GM18498 (cell line): ENCODE results near the gene SLC35F6.
"Not testable (repeated sequence)": the region's sequence is repeated elsewhere in the genome, so short reads cannot be mapped to it uniquely, and the experiment has no call there.

Experiments
- ATAC-seq: cut with Tn5 transposase; IDR thresholded peaks from one replicate; pipeline ENCODE4 v1.9.1; 2021; ENCODE audit warnings: mild to moderate bottlenecking, moderate library complexity; ENCODE audit not compliant: unreplicated experiment

The SLC35F6 gene

DNA sequence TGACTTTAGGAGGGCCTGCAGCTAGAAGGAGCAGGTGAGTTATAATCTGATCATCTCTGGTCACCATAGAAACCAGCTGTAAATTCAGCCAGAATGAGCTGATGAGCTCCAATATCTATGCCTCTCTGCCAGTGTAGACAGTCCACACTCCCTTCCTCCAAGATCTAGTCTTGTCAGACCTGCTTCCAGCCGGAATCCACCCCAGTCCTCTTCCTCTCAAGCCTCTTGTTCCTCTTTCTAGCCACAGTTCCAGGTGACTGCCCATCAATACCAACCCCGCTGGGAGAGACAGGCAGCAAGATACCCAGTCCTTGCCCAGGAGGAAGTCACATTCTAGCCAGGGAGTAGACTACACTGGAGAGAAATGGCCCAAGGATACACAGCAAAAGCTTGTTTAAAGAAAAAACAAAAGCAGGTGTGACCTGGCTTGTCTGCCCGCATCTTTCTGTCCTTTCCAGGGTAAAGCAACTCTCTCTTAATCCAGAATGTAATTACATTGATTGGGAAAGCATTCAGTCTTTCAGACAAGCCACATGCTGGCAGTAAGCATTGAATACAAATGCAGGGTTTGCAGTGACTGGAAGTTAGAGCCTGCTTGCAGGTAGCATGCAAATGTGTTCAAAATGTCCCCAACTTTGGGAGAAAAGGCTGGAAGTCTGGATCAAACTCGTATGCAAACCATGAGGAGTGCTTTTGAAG lies 9.0 kb upstream of the SLC35F6 start:
- no peak for ATAC-seq

DNA sequence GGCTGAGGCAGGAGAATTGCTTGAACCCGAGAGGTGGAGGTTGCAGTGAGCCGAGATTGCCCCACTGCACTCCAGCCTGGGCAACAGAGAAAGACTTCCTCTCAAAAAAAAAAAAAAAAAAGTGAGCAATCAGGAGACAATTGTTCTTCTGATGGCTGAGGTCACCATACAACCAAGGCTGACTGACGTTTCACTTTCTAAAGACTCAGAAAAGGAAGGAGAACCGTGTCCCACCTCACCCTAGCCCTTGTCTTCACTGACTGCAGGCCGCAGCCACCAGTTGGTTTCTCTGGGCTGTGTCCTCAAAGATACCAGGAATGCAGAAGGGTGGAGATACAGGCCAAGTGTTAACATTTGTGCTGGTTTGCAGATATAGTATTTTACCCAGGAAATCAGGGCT lies 7.7 kb upstream of the SLC35F6 start:
- ATAC-seq = no peak

DNA sequence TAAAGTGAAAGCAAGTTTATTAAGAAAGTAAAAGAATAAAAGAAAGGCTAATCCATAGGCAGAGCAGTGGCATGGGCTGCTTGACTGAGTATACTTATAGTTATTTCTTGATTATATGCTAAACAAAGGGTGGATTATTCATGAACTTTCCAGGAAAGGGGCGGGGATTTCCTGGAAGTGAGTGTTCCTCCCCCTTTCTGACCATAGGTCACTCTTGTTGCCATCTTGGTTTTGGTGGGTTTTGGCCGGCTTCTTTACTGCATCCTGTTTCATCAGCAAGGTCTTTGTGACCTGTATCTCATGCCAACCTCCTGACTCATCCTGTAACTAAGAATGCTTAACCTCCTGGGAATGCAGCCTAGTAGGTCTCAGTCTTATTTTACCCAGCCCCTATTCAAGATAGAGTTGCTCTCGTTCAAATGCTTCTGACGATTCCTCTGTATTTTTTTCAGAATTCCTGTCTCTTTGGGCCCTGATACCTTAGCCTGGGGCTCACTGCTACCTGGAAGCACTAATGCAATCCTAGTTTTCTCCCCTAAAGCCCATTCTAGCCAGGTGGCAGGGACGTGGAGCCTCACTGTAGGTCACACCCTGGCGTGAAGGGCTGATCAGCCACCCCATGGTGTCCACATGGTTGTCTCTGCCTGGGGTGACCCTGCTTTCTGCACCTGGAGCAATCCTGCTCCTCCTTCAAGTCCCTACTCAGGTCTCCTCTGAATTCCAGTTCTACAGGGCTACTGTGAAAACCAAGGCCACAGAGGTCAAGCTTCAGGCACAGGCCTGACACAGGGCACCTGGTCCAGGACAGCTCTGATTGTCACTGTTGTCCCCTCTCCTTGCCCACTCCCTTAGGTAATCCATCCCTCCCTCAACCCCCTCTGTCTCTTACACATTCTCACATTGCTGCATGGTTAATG lies 6.0 kb upstream of the SLC35F6 start:
- no peak for ATAC-seq

DNA sequence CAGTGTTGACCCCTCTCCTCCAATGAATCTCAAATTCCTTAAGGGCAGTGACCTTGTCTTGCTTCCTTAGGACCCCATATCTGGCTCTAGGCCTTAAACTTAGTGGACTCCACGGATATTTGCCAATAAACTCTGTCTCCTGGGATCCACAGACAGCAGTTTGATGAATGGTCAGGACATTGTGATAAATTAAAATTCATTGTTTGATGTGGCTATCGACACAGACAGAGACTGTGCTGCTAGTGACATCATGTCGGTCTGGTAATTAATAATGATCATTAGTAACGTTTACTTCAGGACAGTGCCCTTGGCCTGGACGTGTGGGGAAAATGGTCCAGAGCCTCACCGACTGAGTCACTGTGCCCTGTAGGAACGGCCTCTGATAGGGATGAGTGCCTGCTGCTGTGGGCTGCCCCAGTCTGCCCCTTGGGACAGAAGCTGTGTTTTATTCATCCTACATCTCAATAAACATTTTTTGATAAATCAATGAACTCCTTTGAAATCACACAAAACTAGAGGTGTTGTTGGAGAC lies 5.2 kb upstream of the SLC35F6 start:
- no peak for ATAC-seq

DNA sequence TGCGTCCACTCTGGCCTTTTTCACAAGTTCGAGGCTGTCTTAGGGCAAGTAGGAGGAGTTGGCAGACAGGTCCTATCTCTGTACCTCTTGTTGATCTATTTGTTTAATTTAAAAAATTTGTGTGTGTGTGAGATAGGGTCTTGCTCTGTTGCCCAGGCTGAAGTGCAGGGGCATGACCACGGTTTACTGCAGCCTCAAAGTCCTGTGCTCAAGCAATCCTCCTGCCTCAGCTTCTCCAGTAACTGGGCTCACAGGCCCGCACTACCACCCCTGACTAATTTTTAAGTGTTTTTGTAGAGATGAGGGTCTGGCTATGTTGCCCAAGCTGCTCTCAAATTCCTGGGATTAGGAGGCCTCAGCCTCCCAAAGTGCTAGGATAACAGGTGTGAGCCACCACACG lies 4.2 kb upstream of the SLC35F6 start:
- ATAC-seq = no peak

DNA sequence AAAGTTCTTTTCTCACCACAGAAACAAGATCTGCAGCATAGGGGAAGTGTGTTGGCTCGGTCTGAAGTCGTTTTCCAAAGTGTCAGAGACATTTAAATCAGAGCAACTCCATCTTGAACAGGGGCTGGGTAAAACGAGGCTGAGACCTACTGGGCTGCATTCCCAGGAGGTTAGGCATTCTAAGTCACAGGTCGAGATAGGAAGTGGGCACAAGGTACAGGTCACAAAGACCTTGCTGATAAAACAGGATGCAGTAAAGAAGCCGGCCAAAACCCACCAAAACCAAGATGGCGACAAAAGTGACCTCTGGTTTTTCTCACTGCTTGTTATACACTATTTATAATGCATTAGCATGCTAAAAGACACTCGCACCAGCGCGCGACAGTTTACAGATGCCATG lies 3.1 kb upstream of the SLC35F6 start:
- not testable (repeated sequence) for ATAC-seq

DNA sequence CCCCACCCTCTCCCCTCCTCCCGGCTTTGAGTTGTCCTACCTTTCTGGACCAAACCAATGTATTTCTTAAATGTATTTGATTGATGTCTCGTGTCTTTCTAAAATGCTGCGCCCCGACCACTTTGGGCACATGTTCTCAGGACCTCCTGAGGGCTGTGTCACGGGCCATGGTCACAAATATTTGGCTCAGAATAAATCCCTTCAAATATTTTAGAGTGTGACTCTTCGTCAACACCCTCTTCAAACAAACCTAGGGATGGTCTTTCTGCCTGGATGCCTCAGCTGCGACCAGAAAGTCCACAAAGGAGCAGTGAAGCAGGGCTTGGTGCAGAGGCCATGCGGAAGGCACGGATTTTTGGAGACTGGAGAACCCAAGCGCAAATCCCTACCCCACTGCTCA lies 1.1 kb upstream of the SLC35F6 start:
- ATAC-seq = no peak

DNA sequence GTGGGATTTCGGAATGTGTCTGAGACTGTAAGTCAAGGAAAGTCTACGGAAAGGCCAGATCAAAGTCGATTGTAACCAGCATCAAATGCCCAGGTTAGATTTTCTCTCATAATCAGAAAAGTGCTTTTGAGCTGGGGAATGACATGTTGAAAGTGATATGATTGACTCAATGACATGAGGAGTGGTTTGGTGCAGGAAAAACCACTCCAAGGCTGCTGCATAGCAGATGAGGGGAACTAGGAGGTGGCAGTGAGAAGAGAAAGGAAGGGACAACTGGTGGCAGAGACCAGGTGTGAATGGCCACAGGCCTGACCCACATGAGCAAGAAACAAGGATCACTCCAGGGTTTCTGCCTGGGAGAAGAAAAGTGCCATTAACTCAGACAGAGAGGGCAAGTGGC lies 822 bp downstream of the SLC35F6 start:
- no peak for ATAC-seq

DNA sequence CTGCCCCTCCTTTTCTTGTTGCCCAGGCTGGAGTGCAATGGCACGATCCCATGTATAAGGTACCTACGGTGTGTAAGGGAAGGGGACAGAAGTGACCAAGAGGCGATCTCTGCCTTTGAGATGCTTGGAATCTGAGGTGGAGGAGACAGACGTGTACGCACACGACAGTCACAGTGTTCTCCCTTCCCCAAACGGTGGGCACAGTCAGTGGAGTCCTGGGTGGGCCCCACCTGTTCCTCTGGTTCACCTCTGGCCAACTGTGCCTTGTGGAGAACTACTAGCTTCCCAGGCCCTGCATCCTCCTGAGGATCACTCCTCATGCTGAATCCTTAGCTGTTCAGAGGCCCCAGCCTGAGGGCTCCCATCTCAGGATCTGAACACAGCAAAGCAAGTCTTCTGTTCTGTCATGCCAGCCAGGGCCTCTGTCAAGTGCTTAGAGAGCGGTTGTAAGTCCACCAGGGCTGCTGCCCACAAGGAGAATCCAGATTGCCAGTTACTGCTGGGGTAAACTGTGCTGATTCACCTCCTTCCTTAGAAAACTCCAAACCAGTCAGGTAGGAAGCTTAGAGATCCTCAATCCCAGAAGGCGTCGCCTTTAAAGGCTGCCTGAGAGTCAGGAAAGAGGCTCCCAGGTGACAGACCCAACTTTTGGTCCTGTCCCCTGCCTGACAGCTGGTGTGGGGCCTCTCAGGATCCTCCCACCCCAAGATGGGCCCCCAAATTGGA lies 1.6 kb downstream of the SLC35F6 start:
- ATAC-seq = no peak

DNA sequence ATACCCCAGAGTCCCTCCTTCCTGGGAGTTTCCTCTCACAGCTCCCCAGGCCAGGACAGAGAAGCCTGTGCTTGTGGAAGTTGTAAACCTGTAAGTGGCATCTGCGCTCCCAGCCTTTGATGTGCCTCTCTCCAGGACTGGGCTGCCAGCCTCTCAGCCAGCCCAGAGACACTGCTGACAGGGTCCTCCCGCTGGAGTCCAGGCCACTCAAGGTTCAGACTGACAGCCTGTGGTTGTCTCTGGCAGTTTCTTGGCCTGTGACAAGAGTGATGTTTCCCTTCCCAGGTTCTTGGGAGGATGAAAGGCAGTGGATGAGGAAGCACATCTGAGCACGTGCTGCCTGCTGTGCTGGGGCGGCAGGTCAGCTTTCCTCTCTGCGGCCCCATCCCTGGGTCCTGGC lies 3.0 kb downstream of the SLC35F6 start:
- ATAC-seq = no peak

DNA sequence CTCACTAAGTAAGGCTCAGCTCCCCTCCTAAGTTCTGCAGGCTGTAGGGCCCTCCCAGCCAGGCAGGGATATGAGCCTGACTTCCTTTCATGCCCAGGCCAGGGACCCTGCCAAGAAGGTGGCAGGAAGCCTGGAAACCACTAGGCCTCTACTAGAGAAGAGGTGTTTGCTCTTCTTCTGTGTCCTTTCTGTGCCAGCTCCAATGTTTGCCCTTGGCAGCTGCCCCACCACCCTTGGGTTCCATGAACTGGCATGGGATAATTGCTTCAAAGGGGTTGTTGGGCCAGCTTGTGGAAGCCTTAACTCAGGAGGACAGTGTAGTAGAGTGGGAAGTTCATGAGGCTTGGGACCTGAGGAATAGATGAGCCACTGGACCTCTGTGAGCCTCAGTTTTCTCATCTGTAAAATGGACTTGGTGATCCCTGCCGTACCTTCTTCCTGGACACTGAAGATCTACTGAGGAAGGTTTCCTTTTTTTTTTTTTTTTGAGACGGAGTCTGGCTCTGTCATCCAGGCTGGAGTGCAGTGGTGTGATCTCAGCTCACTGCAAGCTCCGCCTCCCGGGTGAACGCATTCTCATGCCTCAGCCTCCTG lies 3.9 kb downstream of the SLC35F6 start:
- no peak for ATAC-seq

DNA sequence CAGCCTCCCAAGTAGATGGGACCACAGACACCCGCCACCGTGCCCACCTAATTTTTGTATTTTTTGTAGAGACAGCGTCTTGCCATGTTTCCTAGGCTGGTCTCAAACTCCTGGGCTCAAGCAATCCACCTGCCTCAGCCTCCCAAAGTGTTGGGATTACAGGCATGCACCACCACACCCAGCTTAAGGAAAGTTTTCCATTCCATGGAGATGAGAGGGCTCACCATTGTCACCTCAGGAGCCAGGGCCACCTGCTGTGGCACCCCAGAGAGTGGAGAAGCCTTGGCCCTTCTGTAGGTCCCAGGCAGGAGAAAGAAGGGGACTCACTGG lies 4.6 kb downstream of the SLC35F6 start:
- no peak for ATAC-seq

DNA sequence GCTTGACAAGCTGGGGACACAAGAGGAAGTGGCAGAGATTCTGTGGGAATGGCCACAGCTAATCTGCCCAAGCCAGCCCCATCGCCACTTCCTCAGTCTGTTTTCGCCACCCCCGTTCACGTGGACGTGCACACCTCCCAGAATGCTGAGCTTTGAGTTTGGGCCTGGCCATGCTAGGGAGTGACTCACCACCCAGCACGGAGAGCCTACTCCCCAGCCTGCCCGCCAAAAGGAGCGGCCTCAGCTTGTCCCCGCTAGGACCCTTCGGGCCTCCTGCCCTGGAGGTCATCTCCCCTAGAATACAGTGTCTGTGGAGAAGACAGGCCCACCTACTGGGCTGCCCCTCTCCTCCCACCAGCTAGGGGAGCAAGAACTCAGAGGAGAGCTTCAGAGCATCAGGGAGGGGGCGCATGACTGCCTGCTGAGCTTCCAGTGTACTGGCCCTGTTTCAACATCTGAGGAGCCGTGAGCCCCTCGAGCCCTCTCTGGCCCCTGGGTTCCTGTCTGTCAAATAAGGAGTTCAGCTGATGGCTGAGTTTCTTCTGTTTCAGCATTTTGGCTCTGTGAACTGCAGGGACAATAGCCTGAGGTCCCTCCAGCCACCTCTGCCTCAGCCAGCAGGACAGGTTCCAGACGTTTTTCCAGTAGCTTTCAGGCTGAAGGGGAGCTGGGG lies 5.1 kb downstream of the SLC35F6 start:
- no peak for ATAC-seq

DNA sequence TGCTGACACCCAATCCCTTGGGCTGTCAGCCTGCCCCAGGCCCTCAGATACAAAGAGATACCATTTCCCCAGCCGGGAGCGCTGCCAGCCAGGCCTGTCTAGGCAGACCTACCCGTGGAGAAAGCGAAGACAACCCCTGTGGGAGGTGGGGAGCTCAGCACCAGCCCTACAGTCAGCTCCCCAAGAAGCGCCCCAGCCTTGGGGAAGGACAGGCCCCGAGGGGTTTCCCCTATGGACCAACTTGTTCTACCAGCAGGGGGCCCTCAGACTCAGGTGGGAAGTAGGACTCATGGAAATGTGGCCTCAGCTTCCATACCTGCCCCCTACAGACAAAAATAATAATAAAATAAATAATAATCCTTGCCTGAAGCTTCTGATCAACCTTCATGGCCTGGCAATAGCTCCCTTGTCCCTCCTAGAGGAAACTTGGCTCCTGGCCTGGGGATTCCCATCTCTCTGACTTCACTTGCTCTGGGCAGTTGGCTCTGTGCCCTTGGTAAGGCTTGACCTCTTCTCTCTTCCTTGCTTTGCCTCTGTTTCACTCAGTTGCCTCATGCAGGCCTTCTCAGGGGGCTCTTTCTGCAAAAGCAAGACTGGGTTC lies 7.0 kb downstream of the SLC35F6 start:
- no peak for ATAC-seq

DNA sequence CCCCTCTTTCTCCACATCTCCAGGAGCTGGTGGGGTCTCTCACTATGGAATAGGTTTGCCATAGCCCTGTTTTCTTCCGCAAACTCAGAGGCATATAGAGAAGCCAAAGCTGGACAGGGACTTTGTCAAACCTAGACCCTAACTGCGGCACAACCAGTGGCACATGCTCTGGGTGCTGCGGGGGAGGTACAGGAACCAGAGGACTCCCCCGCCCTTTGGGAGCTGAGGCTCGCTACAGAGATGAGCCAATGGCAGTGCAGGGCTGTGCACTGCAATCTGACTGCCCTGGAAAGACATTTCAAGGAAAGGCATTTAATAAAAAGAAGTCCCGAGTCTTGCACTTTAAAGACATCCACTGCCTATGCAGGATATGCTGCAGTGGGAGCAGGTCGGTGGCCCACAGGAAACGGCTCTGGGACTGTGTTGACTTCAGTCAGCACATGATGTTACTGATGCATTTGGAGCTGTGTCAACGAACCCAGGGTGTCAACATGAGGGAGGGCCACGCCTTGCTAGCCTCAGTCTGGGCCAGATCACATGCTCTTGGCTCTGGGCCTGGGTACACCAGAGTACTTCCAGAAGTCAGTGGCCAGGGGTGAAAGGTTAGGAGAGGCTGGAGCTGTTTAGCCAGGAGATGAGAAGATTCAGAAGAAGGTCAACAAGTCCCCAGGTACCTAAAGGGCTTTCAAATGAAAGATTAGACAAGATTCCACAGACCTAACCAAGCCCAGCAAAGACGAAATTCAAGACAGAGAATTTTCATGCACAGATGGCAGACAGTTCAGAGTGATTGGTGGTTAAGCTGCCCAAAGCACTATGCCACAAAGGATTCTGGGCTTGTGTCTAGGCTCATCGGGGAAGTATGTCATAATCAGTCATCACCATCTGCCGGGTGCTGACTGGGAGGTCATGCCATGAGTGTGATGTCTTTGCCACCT lies 8.2 kb downstream of the SLC35F6 start:
- no peak for ATAC-seq

DNA sequence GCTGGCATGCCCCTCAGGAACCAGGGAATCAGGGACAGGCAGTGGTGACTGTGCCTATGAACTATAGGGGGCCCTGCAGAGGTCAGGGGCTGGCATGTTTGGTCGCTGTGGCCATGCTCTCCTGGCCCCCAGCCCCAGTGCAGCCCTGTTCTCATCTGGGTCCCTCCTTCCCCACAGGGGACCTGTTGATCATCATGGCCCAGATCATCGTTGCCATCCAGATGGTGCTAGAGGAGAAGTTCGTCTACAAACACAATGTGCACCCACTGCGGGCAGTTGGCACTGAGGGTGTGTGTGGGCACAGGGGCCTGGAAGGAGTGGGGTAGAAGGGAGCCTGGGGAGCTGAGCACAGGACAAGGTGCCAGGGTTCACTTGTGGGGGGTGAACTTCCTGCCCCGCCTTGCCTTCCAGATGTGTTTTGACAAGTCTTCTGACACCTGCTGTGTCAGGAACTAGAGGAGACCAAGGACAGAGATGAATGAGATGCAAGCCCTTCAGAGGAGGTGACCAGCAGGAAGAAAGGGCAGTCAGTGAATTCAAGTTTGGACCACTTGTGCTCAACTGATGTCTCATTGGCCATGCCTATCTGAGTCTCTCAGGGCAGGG lies 12.2 kb downstream of the SLC35F6 start:
- ATAC-seq = no peak

DNA sequence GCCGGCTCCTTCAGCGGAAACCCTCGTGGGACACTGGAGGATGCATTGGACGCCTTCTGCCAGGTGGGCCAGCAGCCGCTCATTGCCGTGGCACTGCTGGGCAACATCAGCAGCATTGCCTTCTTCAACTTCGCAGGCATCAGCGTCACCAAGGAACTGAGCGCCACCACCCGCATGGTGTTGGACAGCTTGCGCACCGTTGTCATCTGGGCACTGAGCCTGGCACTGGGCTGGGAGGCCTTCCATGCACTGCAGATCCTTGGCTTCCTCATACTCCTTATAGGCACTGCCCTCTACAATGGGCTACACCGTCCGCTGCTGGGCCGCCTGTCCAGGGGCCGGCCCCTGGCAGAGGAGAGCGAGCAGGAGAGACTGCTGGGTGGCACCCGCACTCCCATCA lies 14.0 kb downstream of the SLC35F6 start:
- no peak for ATAC-seq

DNA sequence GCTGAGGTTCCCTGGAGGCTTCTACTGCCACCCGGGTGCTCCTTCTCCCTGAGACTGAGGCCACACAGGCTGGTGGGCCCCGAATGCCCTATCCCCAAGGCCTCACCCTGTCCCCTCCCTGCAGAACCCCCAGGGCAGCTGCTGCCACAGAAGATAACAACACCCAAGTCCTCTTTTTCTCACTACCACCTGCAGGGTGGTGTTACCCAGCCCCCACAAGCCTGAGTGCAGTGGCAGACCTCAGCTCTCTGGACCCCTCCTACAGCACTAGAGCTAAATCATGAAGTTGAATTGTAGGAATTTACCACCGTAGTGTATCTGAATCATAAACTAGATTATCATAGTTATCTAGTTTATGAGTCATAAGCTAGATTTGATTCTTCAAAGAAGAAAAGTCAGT lies 14.4 kb downstream of the SLC35F6 start:
- no peak for ATAC-seq
